DMS79 (cell line): ENCODE data around the gene ZNF407.

Source experiments
- DNase-seq: peaks from one replicate; lab custom pipeline; 2025; lab: John Stamatoyannopoulos, UW

Gene ZNF407

DNA sequence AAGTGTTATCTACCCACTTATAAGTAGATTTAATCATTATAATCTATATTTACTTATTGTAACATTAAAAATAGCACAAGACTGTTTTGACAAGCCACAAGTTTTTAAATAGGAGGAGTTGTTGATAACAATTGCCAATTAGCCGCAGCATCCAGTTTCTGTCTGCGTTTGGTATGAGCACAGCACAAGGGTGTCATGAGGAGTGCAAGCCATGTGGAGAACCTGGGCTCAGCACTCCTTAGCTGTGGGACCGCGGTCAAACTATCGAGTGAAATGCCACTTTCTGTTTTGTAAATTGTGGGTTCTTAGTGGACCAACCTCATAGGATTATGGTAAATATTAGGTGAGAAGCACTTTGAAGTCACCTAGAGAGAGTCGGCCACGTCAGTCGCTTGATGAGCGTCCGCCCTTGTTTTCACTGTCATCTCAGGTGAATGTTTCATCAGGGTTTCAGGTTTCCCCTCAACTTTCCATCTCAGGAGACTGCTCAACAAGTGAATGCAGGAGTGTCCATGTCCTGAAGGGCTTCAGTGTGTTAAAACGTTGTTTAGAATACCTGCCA, 294.5 kb downstream of the ZNF407 start:
- DNase-seq = no peak

DNA sequence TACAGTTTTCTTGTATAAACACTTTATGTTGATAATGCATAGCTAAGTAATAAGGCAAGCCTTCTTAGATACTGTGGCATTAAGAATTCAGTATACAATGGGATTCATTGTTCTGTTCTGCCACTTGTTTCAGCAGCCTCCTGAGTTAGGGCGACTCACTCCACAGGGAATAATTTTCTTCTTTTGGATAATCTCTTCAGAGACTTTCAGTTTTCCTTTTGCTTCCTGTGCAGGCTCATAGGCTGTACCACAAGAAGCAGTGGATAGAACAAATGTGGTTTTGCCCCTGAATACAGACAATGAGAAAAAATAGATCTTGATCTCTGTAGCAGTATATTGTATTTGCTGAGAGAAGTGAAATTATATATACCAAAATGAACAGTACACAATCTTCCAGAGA, 298.0 kb downstream of the ZNF407 start:
- no peak for DNase-seq

DNA sequence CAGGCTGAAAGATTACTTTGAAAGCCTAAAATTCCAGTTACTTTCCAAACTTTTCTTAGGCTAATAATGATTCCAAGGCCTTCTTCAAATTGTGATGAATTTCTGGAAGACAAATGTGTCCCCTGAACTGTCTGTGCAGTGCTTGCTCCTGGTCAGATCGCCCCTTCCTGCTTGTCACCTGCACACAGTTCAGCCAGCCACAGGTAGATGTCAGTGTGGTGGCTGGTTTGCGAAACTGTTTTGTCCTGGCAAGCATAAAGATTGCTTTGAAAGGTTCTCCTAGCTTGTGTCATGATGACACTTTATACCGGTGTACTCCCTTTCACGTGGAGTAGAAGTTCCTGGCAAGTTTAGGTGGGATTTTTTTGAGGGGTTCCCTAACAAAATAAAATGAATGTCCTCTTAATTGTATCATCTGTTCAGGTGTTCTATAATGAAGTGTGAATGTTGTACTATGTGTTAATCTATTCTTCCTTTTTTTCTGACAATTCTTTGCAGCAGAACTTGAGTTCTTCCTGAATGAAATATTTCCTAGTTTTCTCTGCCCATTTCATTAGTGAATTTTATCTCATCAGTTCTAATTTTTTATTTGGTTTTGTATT, 298.8 kb downstream of the ZNF407 start:
- no peak for DNase-seq

DNA sequence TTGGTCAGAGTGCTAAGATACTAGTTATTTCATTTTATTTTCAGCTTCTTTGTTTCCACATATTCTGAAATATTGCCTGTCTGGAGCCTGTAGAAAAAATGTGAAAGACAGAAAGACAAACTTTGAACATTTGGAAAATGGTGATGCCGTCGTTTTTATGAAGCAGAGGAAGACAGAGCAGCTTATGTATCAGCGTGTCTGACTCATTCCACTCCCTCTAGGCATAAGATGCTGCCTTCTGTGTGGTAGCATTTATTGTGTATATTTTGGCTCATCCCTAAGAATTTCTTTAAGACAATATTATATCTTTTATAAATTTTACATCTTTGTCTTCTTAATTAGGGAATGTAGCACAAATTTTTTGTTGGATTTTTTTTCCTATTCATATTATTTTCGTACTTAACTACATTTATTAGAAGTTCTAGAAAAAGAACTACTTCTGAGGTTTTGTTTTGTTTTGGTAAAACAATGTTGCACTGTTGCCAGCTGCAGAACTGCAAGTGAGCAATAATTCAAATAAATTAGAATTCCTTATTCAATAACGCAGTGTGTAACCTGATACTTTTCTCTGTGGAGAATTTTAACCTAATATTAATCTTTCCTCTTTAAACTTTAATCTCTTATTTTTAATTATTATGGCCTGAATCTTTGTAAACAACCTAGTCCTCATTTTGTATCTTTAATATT, 300.4 kb downstream of the ZNF407 start:
- no peak for DNase-seq

DNA sequence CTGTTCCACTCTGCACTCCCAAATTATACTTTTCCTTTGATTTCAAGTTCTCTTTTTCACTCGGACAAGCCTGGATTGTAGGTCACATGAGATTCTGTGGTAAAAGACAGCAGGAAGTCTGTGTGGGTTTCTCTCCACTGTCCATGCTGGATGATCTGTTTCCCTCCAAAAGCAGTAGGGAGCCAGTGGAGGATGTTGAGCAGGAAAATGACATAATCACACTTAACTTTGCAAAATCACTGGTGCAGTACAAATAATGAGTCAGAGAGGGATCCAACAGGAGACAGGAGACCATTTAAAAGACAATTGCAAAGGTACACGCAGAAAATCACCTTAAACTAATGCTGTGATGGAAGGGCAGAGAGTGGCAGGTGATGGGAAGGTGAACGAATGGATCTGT, 301.3 kb downstream of the ZNF407 start:
- DNase-seq = no peak

DNA sequence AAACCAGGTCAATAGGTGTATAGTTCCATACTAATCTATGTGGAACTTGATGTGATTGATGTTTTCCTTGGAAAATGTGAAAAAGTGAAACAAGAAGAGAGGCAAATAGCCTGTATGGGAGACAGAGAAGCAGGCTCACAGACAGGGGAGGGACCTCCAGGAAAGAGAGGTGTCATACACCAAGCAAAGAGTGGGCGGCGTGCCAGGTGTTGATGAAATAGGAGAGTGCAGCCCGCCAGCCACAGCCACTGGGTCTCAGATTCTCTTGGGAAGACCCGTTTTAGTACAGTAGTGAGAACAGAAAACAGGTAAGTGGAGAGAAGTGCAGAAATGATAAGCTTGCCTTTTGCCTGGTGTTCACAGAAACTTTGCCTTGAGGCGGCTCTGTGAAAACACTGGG, 301.9 kb downstream of the ZNF407 start:
- DNase-seq = no peak

DNA sequence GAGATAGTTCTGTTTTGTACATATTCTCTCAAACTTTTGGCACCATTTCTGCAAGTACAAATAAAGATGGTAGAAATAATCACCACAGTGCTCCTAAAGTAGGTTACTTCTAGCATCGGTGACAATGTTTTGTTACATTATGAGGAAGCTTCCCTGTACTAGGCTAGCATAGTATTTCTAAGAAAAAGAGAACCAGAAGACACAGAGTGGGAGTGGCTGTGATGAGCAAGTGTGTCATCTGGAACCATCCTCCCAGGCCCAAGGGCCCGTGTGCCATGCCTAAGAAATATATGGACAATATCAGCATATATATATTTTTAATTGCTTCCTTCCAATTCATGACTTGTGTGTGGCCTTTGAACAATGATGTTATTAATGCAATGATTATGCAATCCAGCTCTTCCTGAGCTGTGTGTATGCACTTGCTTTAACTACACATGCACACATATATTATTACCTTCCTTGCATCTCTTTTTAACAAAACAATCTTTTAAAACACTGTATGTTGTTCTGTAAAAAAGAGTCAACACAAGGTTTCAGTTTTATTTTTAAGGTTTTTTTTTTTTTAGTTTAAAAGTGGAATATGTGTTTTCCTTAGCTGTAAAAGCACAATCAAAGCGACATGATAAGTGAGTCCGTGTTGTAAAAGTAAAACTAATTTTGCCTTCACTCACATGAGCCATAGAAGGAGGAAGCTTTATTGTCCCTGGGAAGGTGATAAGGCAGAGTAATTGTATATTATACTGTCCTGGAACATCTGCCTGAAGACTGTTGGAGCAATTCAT, 303.9 kb downstream of the ZNF407 start:
- DNase-seq = no peak

DNA sequence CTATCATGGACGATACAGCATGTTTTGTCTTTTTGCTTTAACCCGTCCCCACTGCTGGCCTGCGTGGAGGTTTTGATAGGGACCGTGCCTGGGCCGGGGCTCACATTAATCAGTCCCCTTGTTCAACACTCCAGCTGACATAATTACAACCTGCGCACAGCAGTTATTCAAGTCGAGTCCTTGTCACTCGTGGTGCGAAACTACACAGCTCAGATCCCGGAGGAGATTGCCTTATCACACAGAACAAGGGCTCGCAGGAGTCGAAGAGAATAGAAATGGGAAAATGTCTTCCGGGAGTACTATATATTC, 304.4 kb downstream of the ZNF407 start:
- DNase-seq = no peak

DNA sequence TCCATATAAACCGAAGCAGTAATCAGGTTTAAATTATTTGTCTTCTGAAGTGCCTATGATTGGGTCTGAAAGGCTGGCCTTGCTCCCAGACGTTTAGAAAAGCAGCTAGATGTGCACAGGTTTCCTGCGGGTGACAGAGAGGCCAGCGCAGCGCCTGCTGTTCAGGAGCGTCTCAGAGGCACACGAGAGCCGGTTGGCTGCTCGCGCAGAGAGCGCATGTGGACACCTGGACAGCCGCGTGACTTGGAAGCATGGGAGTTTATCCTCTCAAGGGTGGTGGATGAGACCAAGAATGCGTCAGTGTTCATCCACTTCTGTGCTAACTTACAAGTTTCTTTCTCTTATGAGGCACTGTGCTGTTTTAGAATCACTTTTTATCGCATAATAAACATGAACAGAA, 307.6 kb downstream of the ZNF407 start:
- no peak for DNase-seq

DNA sequence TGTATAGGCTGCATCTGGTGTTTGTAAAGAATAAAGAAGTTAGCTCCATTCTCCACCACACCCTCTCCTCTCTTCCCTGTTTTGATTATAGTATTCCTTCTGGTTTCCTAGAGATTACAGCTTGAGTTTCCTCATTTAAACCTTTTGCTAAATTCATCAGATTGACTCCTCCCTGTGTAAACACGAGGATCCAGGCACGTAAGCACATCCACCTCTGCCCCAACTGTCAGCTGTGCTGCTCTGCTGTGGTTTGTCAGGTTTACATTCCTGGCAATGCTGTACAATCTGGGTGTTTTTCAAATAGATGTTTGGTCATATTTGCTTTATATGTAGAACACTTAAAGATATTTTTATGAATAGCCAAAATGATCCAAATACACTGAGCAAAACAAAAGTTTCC, 308.5 kb downstream of the ZNF407 start:
- no peak for DNase-seq

DNA sequence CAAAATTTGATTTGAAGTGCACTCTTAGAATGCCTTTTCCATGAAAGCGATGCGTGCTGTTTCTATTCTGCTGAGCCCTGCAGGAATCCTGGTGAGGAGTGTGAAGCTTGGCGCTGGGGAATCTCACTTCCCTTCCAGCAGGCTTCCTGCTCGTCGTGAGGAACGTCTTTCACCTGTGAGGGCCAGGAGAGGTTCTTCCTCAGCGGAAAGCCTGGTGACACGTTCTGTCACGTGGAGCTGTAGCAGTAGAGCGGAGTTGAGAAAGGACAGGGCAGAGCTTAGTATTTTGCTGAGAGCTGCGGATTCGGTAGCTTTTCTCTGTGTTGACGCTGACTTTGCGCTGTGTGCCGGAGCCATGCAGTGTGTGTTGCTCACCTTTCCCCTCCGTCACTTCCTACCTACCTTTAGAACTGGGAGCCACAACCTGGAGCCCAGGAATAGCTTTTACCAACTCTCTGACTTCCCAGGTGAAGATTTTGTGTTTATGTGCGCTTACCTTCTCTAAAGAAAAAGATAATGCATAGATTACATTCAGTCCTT, 316.5 kb downstream of the ZNF407 start:
- DNase-seq = no peak

DNA sequence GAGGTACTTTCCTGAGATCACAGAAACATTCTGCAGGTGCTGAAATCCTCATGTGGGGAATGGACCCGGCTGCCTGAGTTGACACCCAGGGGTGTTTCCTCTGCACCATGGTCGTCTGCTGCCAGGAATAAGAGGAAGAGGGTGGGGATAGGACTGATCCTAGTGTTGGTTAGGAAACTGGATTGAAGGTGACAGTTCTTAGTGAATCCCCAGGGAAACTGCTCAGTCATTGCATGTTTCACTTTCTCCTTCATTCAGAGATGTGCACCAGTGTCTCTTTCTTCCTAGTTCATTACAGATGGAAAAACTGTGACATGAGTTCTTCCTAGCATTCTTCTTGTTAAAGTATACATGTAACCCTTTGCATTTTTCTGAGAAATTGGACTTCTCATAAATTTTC, 317.0 kb downstream of the ZNF407 start:
- DNase-seq = no peak

DNA sequence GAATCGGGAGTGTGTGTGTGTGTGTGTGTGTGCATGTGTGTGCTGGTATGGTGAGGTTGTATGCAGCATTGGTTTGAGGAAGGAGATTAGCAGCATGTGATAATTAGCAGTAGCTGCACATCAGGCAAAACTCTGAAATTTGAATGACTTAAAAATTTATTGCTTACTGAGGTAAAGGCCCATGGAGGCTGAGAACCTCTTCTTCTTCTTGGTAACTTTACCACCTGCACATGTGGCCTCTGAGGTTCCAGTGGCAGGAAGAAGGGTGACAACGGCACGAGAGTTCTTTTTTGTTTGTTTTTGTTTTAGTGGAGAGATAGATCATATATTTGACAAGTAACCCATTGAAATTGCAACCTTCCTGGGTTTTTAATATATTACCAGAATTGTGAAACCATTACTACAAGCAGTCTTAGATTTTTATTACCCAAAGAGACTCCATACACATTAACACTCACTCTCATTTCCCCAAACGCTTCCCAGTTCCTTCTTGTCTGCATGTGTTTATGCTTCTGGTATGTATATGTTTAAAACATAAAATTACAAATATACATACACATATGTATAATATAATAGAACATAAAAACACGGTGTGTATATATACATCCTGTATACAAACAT, 319.2 kb downstream of the ZNF407 start:
- no peak for DNase-seq

DNA sequence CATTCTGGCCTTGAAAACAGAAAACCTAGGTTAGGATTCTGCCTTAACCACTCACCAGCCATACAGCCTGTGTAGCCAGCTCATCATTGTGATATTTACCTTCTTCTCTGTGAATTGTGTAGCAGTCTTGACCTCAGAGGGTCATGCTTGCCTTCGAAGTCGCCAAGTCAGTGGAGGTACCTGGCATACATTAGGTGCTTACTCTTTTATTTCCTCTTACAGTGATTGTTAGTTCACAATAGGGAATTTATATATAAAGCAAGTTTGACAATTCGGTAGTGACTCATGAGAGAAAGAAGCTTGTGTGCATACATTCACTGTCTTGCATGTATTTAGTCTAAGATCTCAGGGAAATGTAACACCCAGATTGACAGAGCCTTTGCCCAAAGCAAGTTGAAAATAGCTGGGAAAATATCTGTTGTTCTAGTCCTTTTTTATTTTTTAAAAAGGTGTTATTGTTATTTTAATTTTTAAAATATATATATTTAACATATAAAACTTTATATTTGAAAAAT, 320.7 kb downstream of the ZNF407 start:
- DNase-seq = no peak

DNA sequence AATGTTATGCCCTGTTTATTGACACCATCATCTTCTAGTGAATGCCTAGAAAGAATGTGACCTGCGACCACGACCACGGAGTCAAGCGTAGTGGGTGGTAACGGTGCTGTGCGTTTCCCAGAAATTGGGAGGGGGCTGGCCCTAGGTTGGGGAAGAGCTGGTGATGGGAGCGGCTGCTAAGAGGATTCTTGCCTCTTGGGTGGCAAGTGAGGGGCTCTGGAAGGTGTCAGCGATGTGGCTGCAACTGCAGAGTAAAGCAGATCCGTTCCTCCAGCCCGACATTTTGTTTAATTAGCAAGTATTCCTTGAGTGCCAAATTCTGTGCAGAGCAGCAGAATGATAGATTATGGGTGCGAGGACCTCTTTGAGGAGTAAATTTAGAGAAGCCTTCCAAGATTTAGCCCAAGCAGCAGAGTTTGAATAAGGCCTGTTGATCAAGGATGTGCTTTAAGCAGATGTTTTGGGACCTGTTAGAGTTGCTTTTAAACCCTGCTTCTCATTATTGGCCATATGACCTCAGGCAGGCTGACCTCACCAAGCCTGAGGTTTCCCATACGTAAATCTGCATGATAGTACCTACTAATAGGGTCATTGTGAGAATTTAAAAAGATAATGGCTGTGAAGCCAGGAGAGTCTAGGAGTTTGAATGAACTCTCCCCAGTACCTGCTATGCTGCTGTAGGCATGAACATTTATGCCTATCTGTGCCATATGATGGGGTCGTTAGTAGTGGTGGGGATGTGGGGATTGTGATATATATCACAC, 323.6 kb downstream of the ZNF407 start:
- DNase-seq = no peak

DNA sequence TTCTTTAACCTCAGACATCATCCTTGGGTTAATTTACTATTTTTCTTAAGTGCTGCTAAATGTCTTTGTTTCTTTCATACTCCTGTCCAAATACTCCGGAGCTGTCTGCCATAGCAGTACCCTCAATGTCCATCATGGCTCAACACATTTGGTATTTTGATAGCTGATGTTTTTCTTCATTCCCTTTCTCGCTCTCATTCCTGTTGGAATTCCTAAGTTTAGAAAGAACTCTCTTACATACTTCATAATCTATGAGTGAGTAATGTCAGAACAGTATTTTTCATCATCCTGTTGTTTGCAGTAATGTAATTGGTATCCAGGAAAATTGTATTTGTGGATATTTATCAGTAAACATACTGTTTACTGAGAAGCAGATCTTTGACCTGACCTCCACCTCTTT, 328.4 kb downstream of the ZNF407 start:
- DNase-seq = no peak

DNA sequence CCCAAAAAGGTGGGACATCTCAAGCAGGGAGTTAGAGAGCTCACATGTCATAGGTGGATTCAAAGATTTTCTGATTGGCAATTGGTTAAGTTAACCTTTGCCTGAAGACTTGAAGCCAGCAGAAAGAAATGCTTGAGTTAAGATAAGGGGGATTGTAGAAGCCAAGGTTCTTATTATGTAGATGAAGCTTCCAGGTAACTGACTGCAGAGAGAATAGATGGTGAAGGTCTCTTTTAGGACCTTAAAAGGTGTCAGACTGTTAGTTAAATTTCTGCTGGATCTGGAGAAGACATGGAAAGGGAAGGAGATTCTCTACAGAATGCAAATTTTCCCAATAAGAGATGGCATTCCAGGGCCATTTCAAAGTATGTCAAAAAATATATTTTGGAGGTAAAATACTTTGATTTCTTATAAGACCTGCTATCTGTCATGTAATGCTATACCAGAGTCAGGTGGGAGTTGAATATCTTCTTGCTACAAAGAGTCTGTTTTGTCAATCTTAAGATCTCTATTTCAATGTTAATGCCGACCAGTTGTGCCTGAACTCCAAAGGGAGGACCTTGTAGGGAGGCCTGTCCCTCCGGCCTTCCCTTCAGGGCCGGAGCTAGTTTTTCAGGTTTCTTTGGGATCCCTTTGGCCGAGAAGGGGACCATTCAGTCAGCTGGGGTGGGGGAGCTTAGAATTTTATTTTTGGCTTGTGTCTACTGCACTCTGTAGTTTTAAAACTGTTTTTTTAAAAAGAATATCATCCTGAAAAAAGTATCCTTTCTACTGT, 330.7 kb downstream of the ZNF407 start:
- DNase-seq = no peak

DNA sequence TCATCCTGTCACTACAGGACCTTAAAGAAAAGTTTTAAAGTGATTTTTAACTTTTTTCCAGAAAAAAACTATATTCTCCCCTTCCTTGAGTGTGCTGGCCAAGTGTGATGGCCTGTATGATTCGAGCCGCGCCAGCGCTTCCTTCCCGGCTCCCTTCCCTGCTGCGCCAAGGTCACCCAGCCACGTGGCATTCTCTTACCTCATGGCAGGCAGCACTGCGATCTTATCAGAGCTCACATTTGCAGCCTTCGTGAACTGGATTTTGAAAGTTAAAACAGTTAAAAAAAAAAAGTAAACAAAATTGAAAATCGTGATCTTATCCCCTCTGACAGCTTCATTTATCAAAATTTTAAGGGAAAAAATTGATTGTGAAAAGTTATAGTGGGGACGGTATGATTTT, 331.4 kb downstream of the ZNF407 start:
- DNase-seq = no peak

DNA sequence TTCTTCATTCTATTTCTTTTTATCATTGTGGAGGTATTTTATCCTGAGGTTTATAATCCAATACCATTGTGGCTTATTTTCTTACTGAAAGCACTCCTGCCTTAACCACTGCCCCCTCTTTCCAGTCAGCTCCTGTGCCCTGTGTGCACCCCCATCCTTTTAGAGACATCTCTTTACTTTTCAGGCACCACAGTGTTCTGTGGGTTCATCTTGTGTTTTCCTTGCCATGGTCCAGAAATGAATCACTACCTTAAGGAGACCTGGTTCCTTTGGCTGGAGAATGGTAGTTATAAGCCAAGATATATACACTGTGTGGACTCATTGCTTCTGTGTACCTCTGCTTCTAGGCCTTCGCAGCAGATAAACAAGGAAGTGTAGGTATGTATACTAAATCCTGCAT, 332.9 kb downstream of the ZNF407 start:
- DNase-seq = no peak

DNA sequence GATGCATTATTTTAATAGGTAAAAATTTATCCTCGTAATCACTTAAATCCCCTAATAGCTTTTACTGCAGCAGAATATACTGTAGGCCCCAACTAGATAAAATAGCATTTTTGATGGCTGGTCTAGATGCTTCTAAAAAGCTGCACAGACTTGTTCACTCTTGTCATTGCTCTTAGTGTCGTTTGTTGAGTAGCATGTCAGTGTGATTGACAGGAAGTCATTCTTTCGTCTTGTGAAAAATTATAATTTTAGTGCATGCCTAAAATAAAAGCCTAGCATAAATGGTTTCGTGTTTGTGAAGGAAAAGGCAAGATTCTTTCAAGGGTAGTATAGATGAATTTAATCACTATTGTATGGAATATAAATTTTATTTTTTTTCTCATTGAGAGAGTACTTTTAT, 336.3 kb downstream of the ZNF407 start:
- no peak for DNase-seq

DNA sequence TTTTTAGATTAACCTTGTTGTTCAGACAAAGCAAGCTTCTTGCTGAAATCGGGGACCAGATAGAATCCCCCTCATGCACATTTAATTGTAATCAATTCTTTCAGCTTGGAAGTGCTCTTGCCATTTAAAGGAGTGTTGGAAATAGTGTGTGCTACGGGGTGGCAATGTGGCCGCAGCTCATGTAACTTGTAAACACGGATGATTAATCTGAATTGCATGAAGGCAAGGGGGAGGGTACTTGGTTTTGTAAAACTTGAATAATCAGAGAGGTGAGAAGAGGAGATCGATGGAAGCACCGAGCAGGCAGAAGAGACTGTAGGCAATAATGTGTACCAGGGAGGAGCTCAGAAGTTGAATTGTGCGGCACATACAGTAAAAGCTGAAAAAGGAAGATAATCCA, 337.8 kb downstream of the ZNF407 start:
- DNase-seq = no peak
